HepG2 (cell line): ENCODE measurements around the gene OR6S1. TPM values are rescaled to one million over a fixed set of nuclear protein-coding genes. Genes with fewer than 3 reads are reported as not detected.

Source experiments
- CEBPB ChIP-seq: IDR thresholded peaks from 2 replicates; pipeline ENCODE4 v1.6.1; 2011; ENCODE audit warnings: low read depth, low read length, improper control_type of control experiment, borderline replicate concordance
- DMTF1 ChIP-seq: sonication (generic); formaldehyde crosslinking; IDR thresholded peaks from 2 replicates; pipeline ENCODE4 v1.4.0; 2020; ENCODE audit warnings: mild to moderate bottlenecking, missing genetic modification reagents
- EEA1 ChIP-seq: sonication (generic); formaldehyde crosslinking; IDR thresholded peaks from 2 replicates; pipeline ENCODE4 v1.5.1; 2020; ENCODE audit warnings: mild to moderate bottlenecking, missing genetic modification reagents, borderline replicate concordance
- HIC2 ChIP-seq: sonication (generic); formaldehyde crosslinking; IDR thresholded peaks from 2 replicates; pipeline ENCODE4 v1.9.0; 2022; ENCODE audit warnings: low read depth, missing genetic modification reagents
- HINFP ChIP-seq: sonication (generic); formaldehyde crosslinking; IDR thresholded peaks from 2 replicates; pipeline ENCODE4 v1.4.0; 2020; ENCODE audit warnings: low read depth, mild to moderate bottlenecking, missing genetic modification reagents
- HNRNPL ChIP-seq: fragments of 200-400 bp; formaldehyde crosslinking; IDR thresholded peaks from 2 replicates; pipeline ENCODE4 v1.6.1; 2017; ENCODE audit warnings: mild to moderate bottlenecking, low read depth, low read length
- KAT7 ChIP-seq: IDR thresholded peaks from 2 replicates; pipeline ENCODE4 v1.6.1; 2018; ENCODE audit warnings: borderline replicate concordance, missing compliant biosample characterization
- MLLT10 ChIP-seq: sonication (generic); formaldehyde crosslinking; IDR thresholded peaks from 2 replicates; pipeline ENCODE4 v1.4.0; 2020; ENCODE audit warnings: missing genetic modification reagents
- MTA1 ChIP-seq: sonication (generic); formaldehyde crosslinking; IDR thresholded peaks from 2 replicates; pipeline ENCODE4 v1.4.0; 2020; ENCODE audit warnings: missing genetic modification reagents, mild to moderate bottlenecking, borderline replicate concordance
- NR2F2 ChIP-seq: IDR thresholded peaks from 2 replicates; pipeline ENCODE4 v1.6.1; 2012; ENCODE audit warnings: low read depth, inconsistent platforms, borderline replicate concordance
- SKI ChIP-seq: fragments of 450-650 bp; IDR thresholded peaks from one replicate; pipeline ENCODE4 v1.6.1; 2018; ENCODE audit warnings: mild to moderate bottlenecking; ENCODE audit not compliant: partially characterized antibody
- SMAD9 ChIP-seq: sonication (generic); formaldehyde crosslinking; IDR thresholded peaks from 2 replicates; pipeline ENCODE4 v1.5.1; 2020; ENCODE audit warnings: mild to moderate bottlenecking, missing genetic modification reagents
- SRSF4 ChIP-seq: fragments of 200-400 bp; formaldehyde crosslinking; IDR thresholded peaks from one replicate; pipeline ENCODE4 v1.6.1; 2018; ENCODE audit warnings: mild to moderate bottlenecking, low read depth, low read length, moderate library complexity; ENCODE audit not compliant: poor library complexity, severe bottlenecking
- TOPORS ChIP-seq: sonication (generic); formaldehyde crosslinking; IDR thresholded peaks from 2 replicates; pipeline ENCODE4 v1.8.0; 2023; ENCODE audit warnings: mild to moderate bottlenecking, missing genetic modification reagents
- TSC22D2 ChIP-seq: sonication (generic); formaldehyde crosslinking; IDR thresholded peaks from 2 replicates; pipeline ENCODE4 v1.5.1; 2020; ENCODE audit warnings: missing genetic modification reagents, mild to moderate bottlenecking, borderline replicate concordance
- YY1 ChIP-seq: IDR thresholded peaks from 2 replicates; pipeline ENCODE4 v1.6.1; 2011; ENCODE audit warnings: low read length, low read depth, moderate library complexity, mild to moderate bottlenecking; ENCODE audit not compliant: insufficient read depth, insufficient replicate concordance
- ZKSCAN5 ChIP-seq: sonication (generic); formaldehyde crosslinking; IDR thresholded peaks from 2 replicates; pipeline ENCODE4 v1.5.1; 2020; ENCODE audit warnings: mild to moderate bottlenecking, missing genetic modification reagents
- ZNF101 ChIP-seq: sonication (generic); formaldehyde crosslinking; IDR thresholded peaks from 2 replicates; pipeline ENCODE4 v1.4.0; 2020; ENCODE audit warnings: mild to moderate bottlenecking, low read depth, missing genetic modification reagents, borderline replicate concordance
- ZNF24 ChIP-seq: fragments of 450-650 bp; IDR thresholded peaks from 2 replicates; pipeline ENCODE4 v1.6.1; 2017; ENCODE audit warnings: antibody characterized with exemption, mild to moderate bottlenecking
- ZNF333 ChIP-seq: sonication (generic); formaldehyde crosslinking; IDR thresholded peaks from 2 replicates; pipeline ENCODE4 v1.4.0; 2020; ENCODE audit warnings: mild to moderate bottlenecking, missing genetic modification reagents, borderline replicate concordance
- ZNF547 ChIP-seq: sonication (generic); formaldehyde crosslinking; IDR thresholded peaks from 2 replicates; pipeline ENCODE4 v1.5.1; 2020; ENCODE audit warnings: mild to moderate bottlenecking, missing genetic modification reagents
- ZNF776 ChIP-seq: sonication (generic); formaldehyde crosslinking; IDR thresholded peaks from 2 replicates; pipeline ENCODE4 v1.4.0; 2020; ENCODE audit warnings: mild to moderate bottlenecking, missing genetic modification reagents
- ZNF782 ChIP-seq: sonication (generic); formaldehyde crosslinking; IDR thresholded peaks from 2 replicates; pipeline ENCODE4 v1.4.0; 2020; ENCODE audit warnings: missing genetic modification reagents, mild to moderate bottlenecking, borderline replicate concordance
- ZNF879 ChIP-seq: sonication (generic); formaldehyde crosslinking; IDR thresholded peaks from 2 replicates; pipeline ENCODE4 v1.8.1; 2023; ENCODE audit warnings: missing genetic modification reagents
- ZSCAN31 ChIP-seq: sonication (generic); formaldehyde crosslinking; IDR thresholded peaks from 2 replicates; pipeline ENCODE4 v1.5.0; 2020; ENCODE audit warnings: low read depth, mild to moderate bottlenecking, missing genetic modification reagents
- polyA plus RNA-seq, 8 experiments: library from polyadenylated mRNA; depleted of rRNA in 3 of 8; stranded (reverse) in 7 of 8; unstranded in 1 of 8; fragments of >200 nt; fragmentation: Illumina TruSeq in 4 of 8; extraction: Trizol in 4 of 8; gene quantifications; 2 replicates each; pipeline versions ENCODE4 v1.2.1 to v1.2.3, GENCODE V29; 2011 to 2016; ENCODE audit warnings: low read depth in 4 of 8, missing spikeins in 1 of 8, mixed read lengths in 1 of 8; ENCODE audit not compliant: insufficient read depth in 1 of 8
- total RNA-seq, 5 experiments: library from RNA; depleted of rRNA; stranded (reverse); fragments of >200 nt; fragmentation: Illumina TruSeq; extraction: Trizol; gene quantifications; 2 replicates each; pipeline ENCODE4 v1.2.3, GENCODE V29; 2016; ENCODE audit warnings: low read depth in 1 of 5

Gene OR6S1
- total and polyA plus RNA-seq, 2 of the 13 experiments (the other 11 are each of a cell fraction or from before 2014, with no cell fraction given) = 0.09 TPM; not detected in 1

DNA sequence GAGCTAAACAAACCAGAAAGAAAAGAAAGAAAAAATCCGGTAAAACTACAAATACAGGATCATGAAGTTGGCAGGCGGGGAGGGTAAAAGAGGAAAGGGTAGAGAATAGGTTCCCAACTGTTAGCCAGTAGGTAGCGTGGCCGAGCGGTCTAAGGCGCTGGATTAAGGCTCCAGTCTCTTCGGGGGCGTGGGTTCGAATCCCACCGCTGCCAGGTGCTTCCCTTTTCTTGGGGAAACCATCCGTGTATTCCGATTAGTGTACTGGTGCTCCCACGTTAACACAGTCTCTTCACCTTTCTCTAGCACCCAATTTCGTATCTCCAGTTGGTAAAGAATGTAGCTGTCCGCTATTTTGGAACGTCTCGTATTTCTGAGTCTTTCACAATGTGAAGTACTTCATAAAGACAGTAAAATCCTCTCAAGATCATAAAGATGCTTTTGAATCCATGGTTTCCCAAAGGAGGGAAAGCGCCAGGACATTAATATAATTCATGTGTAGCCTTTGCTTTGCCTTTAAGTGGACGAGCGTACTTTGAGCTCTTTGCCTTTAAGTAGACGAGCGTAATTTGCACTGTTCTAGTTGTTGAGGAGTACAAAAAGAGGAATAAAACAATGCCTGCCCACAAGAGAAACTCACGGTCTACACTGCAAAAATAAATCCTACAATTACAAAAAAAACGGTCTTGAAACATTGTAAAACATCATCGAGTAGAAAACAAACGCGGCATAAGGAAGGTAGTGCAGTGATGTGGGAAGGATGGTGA, 31.3 kb downstream of the OR6S1 start (continued):
- TF ChIP-seq NR2F2 = peak; percentile 54; the same call in 1 of the 2 replicates
- no peak; the same call in 1 of the 2 replicates for TF ChIP-seq ZNF101
- TF ChIP-seq SKI = peak; percentile 38
- no peak for TF ChIP-seq ZNF776
- no peak for TF ChIP-seq MLLT10 (CRISPR knock-in tag)
- TF ChIP-seq TOPORS (CRISPR knock-in tag) = no peak
- no peak for TF ChIP-seq EEA1 (CRISPR knock-in tag)
- TF ChIP-seq ZNF333 (CRISPR knock-in tag) = 0 out of 2 replicates have a peak, but pooled peaks have one; percentile 86
- TF ChIP-seq TSC22D2 (CRISPR knock-in tag) = peak; percentile 65; the same call in 1 of the 2 replicates
- TF ChIP-seq ZNF24 = peak; percentile 99
- no peak for TF ChIP-seq HNRNPL
- TF ChIP-seq CEBPB = no peak
- TF ChIP-seq YY1 = peak; percentile 69
- no peak for TF ChIP-seq DMTF1 (CRISPR knock-in tag)
- TF ChIP-seq KAT7 (CRISPR knock-in tag) = peak; percentile 97
- TF ChIP-seq ZNF879 = no peak
- no peak for TF ChIP-seq SRSF4
- no peak; the same call in 1 of the 2 replicates for TF ChIP-seq ZNF782
- no peak for TF ChIP-seq HIC2
- TF ChIP-seq ZKSCAN5 = no peak
- peak; percentile 41; the same call in 1 of the 2 replicates for TF ChIP-seq HINFP
- TF ChIP-seq ZNF547 (CRISPR knock-in tag) = no peak
- TF ChIP-seq ZSCAN31 (CRISPR knock-in tag) = peak; percentile 82
- TF ChIP-seq MTA1 (CRISPR knock-in tag) = no peak
- no peak for TF ChIP-seq SMAD9 (CRISPR knock-in tag)
